HG03139 (cell line): ENCODE measurements around the gene EPHB2.

Source experiments
- ATAC-seq: cut with Tn5 transposase; IDR thresholded peaks from one replicate; pipeline ENCODE4 v1.9.1; 2021; ENCODE audit not compliant: unreplicated experiment

Gene EPHB2

GRCh38 chr1:22721122-22721873 is 10.7 kb downstream of the EPHB2 start:
- ATAC-seq, result no peak

GRCh38 chr1:22722901-22723550 is 12.4 kb downstream of the EPHB2 start:
- no peak for ATAC-seq

- ATAC-seq, result no peak
These were observed 17.2 kb downstream of the EPHB2 start for GRCh38 chr1:22727873-22728272.

GRCh38 chr1:22728751-22729399 is 18.2 kb downstream of the EPHB2 start:
- no peak for ATAC-seq

GRCh38 chr1:22729400-22729773 is 18.7 kb downstream of the EPHB2 start:
- ATAC-seq, result no peak

- ATAC-seq, result no peak
These were observed 19.3 kb downstream of the EPHB2 start for GRCh38 chr1:22729912-22730311.

GRCh38 chr1:22731924-22732720 is 21.5 kb downstream of the EPHB2 start:
- no peak for ATAC-seq

- ATAC-seq, result no peak
These were observed 23.0 kb downstream of the EPHB2 start for GRCh38 chr1:22733643-22734042.

GRCh38 chr1:22736501-22737080 is 26.0 kb downstream of the EPHB2 start:
- ATAC-seq, result no peak

GRCh38 chr1:22737374-22738068 is 26.9 kb downstream of the EPHB2 start:
- no peak for ATAC-seq

- no peak for ATAC-seq
These were observed 27.4 kb downstream of the EPHB2 start for GRCh38 chr1:22738069-22738435.

GRCh38 chr1:22738522-22738921 is 27.9 kb downstream of the EPHB2 start:
- no peak for ATAC-seq

GRCh38 chr1:22739648-22740385 is 29.2 kb downstream of the EPHB2 start:
- ATAC-seq, result no peak

- ATAC-seq, result no peak
These were observed 30.5 kb downstream of the EPHB2 start for GRCh38 chr1:22741118-22741517.

- ATAC-seq, result no peak
These were observed 35.3 kb downstream of the EPHB2 start for GRCh38 chr1:22745669-22746585.

GRCh38 chr1:22747021-22747734 is 36.5 kb downstream of the EPHB2 start:
- no peak for ATAC-seq

GRCh38 chr1:22747735-22748073 is 37.1 kb downstream of the EPHB2 start:
- no peak for ATAC-seq

- no peak for ATAC-seq
These were observed 38.9 kb downstream of the EPHB2 start for GRCh38 chr1:22749503-22749902.
